ENCODE results near the gene TRAPPC3.

TRAPPC3 gene

GRCh38 chr1:36151134-36151844 lies 2.0 kb upstream of the TRAPPC3 start:
- DNase-seq, result no peak

GRCh38 chr1:36150296-36151133 lies 1.2 kb upstream of the TRAPPC3 start:
- DNase-seq, result peak; percentile 66

GRCh38 chr1:36149973-36150295 lies 648 bp upstream of the TRAPPC3 start:
- no peak for DNase-seq

GRCh38 chr1:36148821-36149236 lies 457 bp downstream of the TRAPPC3 start:
- no peak for DNase-seq

GRCh38 chr1:36144413-36144812 lies 4.9 kb downstream of the TRAPPC3 start:
- no peak for DNase-seq

GRCh38 chr1:36143424-36143823 lies 5.9 kb downstream of the TRAPPC3 start:
- DNase-seq, result no peak

- no peak for DNase-seq
Observed at GRCh38 chr1:36142121-36142520, 7.2 kb downstream of the TRAPPC3 start.

- no peak for DNase-seq
Observed at GRCh38 chr1:36139521-36139920, 9.8 kb downstream of the TRAPPC3 start.

- no peak for DNase-seq
Observed at GRCh38 chr1:36137776-36138175, 11.5 kb downstream of the TRAPPC3 start.

- DNase-seq, result no peak
Observed at GRCh38 chr1:36137226-36137625, 12.1 kb downstream of the TRAPPC3 start.

- no peak for DNase-seq
Observed at GRCh38 chr1:36136535-36136934, 12.8 kb downstream of the TRAPPC3 start.

- DNase-seq, result no peak
Observed at GRCh38 chr1:36135796-36136195, 13.5 kb downstream of the TRAPPC3 start.

- DNase-seq, result no peak
Observed at GRCh38 chr1:36135330-36135667, 14.0 kb downstream of the TRAPPC3 start.

GRCh38 chr1:36134505-36135329 lies 14.6 kb downstream of the TRAPPC3 start:
- no peak for DNase-seq

GRCh38 chr1:36134031-36134430 lies 15.3 kb downstream of the TRAPPC3 start:
- no peak for DNase-seq

GRCh38 chr1:36133484-36133883 lies 15.8 kb downstream of the TRAPPC3 start:
- DNase-seq, result no peak

GRCh38 chr1:36132029-36132428 lies 17.3 kb downstream of the TRAPPC3 start:
- DNase-seq, result no peak

- DNase-seq, result no peak
Observed at GRCh38 chr1:36128905-36129206, 20.4 kb downstream of the TRAPPC3 start.

- no peak for DNase-seq
Observed at GRCh38 chr1:36128126-36128904, 21.0 kb downstream of the TRAPPC3 start.

GRCh38 chr1:36126797-36127500 lies 22.3 kb downstream of the TRAPPC3 start:
- DNase-seq, result no peak

- DNase-seq, result no peak
Observed at GRCh38 chr1:36126005-36126716, 23.1 kb downstream of the TRAPPC3 start.

All from central memory CD4-positive, alpha-beta T cell (primary cell).